ENCODE results near the gene ZC3H12A.

ZC3H12A gene

GRCh38 chr1:37473431-37474045 is 842 bp upstream of the ZC3H12A start:
- TF ChIP-seq CEBPB (IDR thresholded peaks at IDR 0.05) (no peak), TEAD4 (IDR thresholded peaks at IDR 0.05) (no peak), TCF12 (IDR thresholded peaks at IDR 0.05; ENCODE audit: low read depth) (no peak), EP300 (IDR thresholded peaks at IDR 0.05; ENCODE audit: borderline replicate concordance) (no peak), YY1 (IDR thresholded peaks at IDR 0.05; ENCODE audit: low read depth) (no peak), CREB1 (IDR thresholded peaks at IDR 0.05; ENCODE audit: low read depth) (no peak), FOXM1 (IDR thresholded peaks at IDR 0.05; ENCODE audit: borderline replicate concordance, low read depth) (no peak), REST (IDR thresholded peaks at IDR 0.05; ENCODE audit: low read depth) (no peak), ZBTB7A (IDR thresholded peaks at IDR 0.05; ENCODE audit: low read depth) (no peak), NFIC (IDR thresholded peaks at IDR 0.05) (no peak), TAF1 (IDR thresholded peaks at IDR 0.05; ENCODE audit: low read depth) (no peak), RAD21 (IDR thresholded peaks at IDR 0.05; ENCODE audit: low read depth) (no peak), EGR1 (IDR thresholded peaks at IDR 0.05) (no peak)
- TF ChIP-seq, protein P1, sequence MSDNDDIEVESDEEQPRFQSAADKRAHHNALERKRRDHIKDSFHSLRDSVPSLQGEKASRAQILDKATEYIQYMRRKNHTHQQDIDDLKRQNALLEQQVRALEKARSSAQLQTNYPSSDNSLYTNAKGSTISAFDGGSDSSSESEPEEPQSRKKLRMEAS (IDR thresholded peaks at IDR 0.05) = no peak
- TF ChIP-seq, protein P2, sequence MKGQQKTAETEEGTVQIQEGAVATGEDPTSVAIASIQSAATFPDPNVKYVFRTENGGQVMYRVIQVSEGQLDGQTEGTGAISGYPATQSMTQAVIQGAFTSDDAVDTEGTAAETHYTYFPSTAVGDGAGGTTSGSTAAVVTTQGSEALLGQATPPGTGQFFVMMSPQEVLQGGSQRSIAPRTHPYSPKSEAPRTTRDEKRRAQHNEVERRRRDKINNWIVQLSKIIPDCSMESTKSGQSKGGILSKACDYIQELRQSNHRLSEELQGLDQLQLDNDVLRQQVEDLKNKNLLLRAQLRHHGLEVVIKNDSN (IDR thresholded peaks at IDR 0.05) = no peak

DNA sequence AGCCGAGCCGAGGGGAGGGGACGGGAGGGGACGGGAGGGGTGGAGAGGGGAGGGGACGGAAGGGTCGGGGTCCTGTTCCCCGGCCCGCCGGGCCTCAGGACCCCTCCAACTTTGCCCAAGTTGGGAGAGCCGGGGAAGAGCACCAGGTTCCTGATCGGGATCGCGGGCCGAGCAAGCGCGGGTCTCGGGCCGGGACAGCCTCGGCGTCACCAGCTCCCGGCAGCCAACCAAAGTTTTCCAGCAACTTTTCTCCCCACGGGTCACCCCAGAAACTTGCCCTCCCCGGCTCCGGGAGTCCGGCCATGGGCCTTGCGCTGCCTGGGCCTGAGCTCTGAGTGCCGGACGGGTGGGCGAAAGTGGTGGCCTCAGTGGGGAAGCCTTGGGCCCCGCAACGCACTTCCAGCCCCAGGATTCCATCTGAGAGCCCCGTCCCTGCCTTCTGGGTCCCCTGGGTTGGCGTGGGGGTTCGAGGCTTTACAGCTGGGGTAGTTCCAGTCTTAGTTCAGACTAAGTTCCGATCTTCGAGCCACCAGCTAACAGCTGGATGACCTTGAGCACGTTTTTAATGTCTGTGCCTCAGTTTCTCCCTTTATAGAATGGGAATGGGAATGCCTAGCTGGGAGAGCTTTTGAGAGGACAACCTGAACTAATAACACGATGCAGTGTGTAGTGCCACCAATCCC is 458 bp downstream of the ZC3H12A start:
- no peak for TF ChIP-seq TCF12 (IDR thresholded peaks at IDR 0.05; ENCODE audit: low read depth)
- no peak for TF ChIP-seq EP300 (IDR thresholded peaks at IDR 0.05; ENCODE audit: borderline replicate concordance)
- TF ChIP-seq NFIC (IDR thresholded peaks at IDR 0.05) = no peak
- no peak for TF ChIP-seq CREB1 (IDR thresholded peaks at IDR 0.05; ENCODE audit: low read depth)
- TF ChIP-seq TEAD4 (IDR thresholded peaks at IDR 0.05) = no peak
- TF ChIP-seq CEBPB (IDR thresholded peaks at IDR 0.05) = no peak
- TF ChIP-seq, protein P2 (IDR thresholded peaks at IDR 0.05) = no peak
- TF ChIP-seq FOXM1 (IDR thresholded peaks at IDR 0.05; ENCODE audit: borderline replicate concordance, low read depth) = no peak
- TF ChIP-seq ZBTB7A (IDR thresholded peaks at IDR 0.05; ENCODE audit: low read depth) = no peak
- no peak for TF ChIP-seq TAF1 (IDR thresholded peaks at IDR 0.05; ENCODE audit: low read depth)
- no peak for TF ChIP-seq EGR1 (IDR thresholded peaks at IDR 0.05)
- TF ChIP-seq REST (IDR thresholded peaks at IDR 0.05; ENCODE audit: low read depth) = no peak
- no peak for TF ChIP-seq RAD21 (IDR thresholded peaks at IDR 0.05; ENCODE audit: low read depth)
- TF ChIP-seq YY1 (IDR thresholded peaks at IDR 0.05; ENCODE audit: low read depth) = no peak
- TF ChIP-seq, protein P1 (IDR thresholded peaks at IDR 0.05) = no peak

DNA sequence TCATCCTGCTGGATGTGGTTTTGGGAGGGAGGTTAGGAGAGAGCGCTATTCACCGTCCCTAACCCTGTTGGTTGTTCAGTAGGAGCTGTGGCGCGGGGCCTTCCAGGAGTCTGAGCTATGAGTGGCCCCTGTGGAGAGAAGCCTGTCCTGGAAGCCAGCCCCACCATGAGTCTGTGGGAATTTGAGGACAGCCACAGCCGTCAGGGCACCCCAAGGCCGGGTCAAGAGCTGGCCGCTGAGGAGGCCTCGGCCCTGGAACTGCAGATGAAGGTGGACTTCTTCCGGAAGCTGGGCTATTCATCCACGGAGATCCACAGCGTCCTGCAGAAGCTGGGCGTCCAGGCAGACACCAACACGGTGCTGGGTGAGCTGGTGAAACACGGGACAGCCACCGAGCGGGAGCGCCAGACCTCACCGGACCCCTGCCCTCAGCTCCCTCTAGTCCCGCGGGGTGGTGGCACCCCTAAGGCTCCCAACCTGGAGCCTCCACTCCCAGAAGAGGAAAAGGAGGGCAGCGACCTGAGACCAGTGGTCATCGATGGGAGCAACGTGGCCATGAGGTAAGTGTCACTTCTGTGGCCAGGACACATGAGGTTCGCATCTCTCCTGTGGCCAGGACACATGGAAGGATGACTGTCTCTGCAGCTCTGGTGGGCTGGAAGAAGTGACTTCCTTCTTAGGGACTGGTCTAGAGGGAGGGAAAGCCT is 1.2 kb downstream of the ZC3H12A start:
- TF ChIP-seq RAD21 (IDR thresholded peaks at IDR 0.05; ENCODE audit: low read depth) = no peak
- no peak for TF ChIP-seq CREB1 (IDR thresholded peaks at IDR 0.05; ENCODE audit: low read depth)
- TF ChIP-seq, protein P1 (IDR thresholded peaks at IDR 0.05) = no peak
- no peak for TF ChIP-seq TAF1 (IDR thresholded peaks at IDR 0.05; ENCODE audit: low read depth)
- no peak for TF ChIP-seq YY1 (IDR thresholded peaks at IDR 0.05; ENCODE audit: low read depth)
- TF ChIP-seq TCF12 (IDR thresholded peaks at IDR 0.05; ENCODE audit: low read depth) = no peak
- no peak for TF ChIP-seq EGR1 (IDR thresholded peaks at IDR 0.05)
- TF ChIP-seq FOXM1 (IDR thresholded peaks at IDR 0.05; ENCODE audit: borderline replicate concordance, low read depth) = no peak

- TF ChIP-seq, protein P1 (IDR thresholded peaks at IDR 0.05) = no peak
- TF ChIP-seq TEAD4 (IDR thresholded peaks at IDR 0.05) (no peak), YY1 (IDR thresholded peaks at IDR 0.05; ENCODE audit: low read depth) (no peak), REST (IDR thresholded peaks at IDR 0.05; ENCODE audit: low read depth) (no peak), RAD21 (IDR thresholded peaks at IDR 0.05; ENCODE audit: low read depth) (no peak), NFIC (IDR thresholded peaks at IDR 0.05) (no peak), CREB1 (IDR thresholded peaks at IDR 0.05; ENCODE audit: low read depth) (no peak), TCF12 (IDR thresholded peaks at IDR 0.05; ENCODE audit: low read depth) (no peak)
- TF ChIP-seq, protein P2 (IDR thresholded peaks at IDR 0.05) = no peak
Observed at GRCh38 chr1:37476087-37476452, 1.7 kb downstream of the ZC3H12A start.

Data from Ishikawa (cell line).